HG03159 (cell line): ENCODE results near the gene SDCCAG8.

Experiments
- ATAC-seq: cut with Tn5 transposase; IDR thresholded peaks from one replicate; pipeline ENCODE4 v1.9.1; 2021; ENCODE audit warnings: mild to moderate bottlenecking, moderate library complexity; ENCODE audit not compliant: unreplicated experiment

The SDCCAG8 gene

DNA sequence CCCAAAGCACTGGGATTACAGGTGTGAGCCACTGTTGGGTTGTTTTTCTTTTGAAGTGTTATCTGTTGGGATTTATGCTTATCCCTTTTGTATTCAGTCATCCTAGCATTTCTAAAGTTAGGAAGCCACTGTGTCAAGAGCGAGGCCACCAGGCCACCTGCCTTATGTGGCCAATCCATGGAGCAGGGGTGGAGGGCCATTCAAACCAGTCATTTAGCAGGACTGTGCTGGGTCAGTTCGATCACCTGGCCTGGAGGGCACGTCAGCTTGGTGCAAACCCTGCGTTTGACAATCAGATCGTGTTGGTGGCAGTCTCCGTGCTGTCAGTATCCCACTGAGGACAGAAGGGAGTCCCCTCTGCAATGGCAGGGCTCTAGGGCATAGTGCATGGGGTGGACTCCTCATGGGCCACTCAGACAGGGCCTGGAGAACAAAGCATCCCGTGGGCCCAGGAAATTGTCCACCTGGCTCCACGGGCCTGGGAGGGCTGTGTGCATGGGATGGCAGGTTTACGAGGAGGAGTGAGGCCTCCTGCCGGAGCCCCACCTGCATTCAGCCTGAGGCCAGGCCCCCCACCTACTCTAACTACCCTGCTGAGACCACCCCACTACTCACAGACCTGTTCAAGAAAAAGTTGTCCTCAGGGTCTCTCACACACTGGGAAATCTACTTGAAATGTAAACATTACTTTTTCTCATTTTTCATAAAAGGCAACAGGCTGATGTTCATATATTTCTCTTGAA lies 242.3 kb downstream of the SDCCAG8 start:
- no peak for ATAC-seq

GRCh38 chr1:243499248-243499647 lies 243.4 kb downstream of the SDCCAG8 start:
- no peak for ATAC-seq

DNA sequence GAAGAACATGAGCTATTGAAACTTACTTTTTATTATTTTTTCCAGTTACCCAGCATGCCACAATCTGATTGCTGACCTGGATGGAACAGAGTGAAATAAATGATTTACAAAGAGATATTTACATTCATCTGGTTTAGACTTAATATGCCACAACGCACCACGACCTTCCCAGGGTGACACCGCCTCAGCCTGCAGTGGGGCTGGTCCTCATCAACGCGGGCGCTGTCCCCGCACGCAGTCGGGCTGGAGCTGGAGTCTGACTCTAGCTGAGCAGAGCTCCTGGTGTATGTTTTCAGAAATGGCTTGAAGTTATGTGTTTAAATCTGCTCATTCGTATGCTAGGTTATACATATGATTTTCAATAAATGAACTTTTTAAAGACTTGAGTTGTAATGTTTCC lies 243.9 kb downstream of the SDCCAG8 start:
- no peak for ATAC-seq

DNA sequence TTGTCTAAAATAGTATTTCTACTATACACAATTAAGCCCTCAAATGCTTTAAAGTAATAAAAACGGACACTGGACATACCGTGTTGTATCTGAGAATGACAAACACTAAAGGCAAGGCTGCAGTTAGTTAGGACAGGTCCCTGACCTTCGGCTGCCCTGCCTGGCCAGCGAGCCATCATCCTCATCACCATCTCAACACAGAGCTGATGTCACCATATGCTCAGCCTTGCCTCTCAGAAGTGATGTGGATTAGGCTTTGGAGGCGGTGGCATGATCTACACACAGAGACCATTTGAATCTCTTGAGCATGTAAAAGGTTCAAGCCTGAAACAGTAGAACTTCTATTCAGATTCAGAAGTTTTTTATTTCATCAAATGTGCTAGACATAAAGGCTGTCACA lies 244.7 kb downstream of the SDCCAG8 start:
- ATAC-seq: no peak

DNA sequence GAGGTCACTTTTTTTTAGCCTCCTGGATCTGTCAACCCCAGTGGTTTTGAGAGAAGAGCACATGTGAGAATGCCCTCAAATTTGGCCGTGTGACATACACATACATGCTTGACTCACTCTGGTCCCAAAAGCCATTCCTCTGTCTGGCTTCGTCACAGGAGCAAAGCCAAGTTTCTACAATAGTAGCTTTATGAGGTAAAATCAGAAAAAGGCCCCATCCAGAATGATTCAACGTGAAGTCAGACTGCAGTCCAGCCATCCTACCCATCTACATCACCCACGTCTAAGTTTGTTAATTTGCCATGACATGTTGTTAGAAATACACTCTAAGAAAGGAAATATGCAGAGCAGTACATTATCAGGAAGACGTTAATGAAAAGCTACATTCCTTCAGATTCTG lies 245.2 kb downstream of the SDCCAG8 start:
- ATAC-seq: no peak

GRCh38 chr1:243503155-243503554 lies 247.3 kb downstream of the SDCCAG8 start:
- ATAC-seq: no peak

DNA sequence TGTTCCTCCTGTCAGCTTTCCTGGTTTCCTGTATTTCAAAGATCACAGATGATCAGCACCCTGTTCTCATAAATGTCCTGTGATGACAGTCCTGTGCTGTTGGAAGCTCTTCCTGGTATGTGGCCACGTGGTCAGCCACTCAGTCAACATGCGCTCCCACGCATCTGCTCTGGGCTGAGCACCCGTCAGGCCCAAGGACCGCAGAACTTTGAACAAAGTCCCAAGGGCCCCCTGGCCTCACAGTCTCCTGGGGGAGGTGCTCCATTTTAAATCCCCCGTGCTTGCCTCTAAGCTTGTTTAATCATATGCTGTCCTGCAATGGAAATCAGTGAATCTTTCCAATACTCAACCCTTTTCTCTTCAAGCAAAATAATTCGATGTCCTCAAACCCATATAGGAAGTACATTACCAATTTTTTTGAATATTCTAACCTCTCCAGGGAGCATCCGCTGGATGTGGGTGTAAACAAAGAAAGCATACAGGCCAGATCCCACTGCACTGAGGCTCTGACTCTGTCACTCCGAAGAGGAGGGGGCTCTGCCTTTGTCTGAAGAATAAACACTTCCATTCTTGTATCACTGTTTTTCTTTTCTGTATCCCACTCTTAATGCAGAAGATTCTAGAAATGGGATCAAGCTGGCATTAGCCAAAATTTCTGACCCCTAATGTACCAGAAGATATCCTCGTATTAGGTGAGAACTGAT lies 250.3 kb downstream of the SDCCAG8 start:
- peak; percentile 41 for ATAC-seq

DNA sequence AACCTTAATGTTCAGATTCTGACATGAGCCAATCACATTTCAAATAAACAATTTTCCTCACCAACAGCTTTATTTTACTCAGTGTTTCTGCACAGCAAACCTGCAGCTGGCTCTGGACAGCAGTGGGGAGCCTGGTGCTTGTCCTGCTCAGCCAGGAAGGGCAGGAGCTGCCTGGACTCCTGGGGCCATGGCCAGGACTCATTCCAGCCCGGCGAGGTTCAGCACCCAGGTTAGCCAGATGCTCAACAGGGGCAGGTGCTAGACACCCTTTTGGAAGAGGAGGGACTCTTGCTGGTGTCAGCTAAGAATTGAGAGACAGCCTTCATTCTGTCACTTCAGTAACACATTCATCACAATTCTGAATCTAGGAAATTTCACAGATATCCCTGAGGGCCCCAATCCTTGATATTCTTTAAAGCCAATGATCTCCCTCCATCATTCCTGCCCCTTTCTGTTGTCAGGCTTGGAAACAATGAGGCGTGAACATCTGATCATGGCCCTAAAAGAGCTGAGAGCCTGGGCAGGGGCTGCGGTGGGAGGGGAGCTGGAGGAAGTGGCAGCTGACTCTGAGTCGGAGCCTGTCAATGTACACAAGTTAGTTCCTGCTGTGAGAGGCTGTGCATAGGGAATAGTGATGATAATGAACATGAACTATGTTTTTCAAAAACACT lies 251.3 kb downstream of the SDCCAG8 start:
- no peak for ATAC-seq

- no peak for ATAC-seq
Measured at GRCh38 chr1:243507672-243508302, 251.9 kb downstream of the SDCCAG8 start.

DNA sequence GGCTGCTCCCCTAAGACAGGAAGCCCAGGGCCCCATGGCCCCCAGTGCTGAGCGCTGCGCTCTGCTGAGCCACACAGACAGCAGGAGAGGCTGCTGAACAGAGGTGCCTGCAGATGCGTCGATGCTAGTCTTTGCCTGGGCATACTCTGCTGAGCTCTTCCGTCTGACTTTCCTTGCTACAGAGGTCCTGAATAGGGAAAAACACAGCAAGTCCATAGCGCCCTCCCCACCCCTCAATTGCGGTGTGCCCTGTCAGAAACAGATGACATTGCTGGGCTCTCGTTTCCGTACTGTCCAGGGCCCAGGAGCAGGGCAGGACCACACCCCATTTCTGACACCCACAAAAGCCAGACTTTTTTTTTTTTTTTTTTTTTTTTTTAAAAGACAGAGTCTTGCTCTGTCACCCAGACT lies 252.5 kb downstream of the SDCCAG8 start:
- peak; percentile 79 for ATAC-seq

GRCh38 chr1:243508943-243509342 lies 253.1 kb downstream of the SDCCAG8 start:
- no peak for ATAC-seq

DNA sequence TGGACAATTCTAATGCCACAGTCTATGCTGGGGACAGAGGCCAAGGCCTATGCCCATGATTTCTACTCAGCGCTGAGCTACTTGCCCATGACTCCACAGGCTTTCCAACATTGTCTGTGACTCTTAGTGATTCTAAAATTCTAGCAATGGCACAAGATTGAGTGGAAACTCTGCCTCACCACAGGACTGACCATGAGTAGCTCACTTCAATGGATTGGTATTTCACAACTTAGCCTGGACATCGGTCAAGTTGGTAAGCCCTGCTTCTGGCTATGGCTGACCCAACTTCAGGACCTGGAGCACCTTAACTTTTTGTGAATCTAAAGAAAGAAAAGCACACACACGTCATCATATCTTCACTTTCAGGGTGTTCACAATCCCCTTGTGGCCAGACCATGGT lies 255.1 kb downstream of the SDCCAG8 start:
- ATAC-seq: no peak

- ATAC-seq: peak; percentile 59
Measured at GRCh38 chr1:243513726-243514491, 258.1 kb downstream of the SDCCAG8 start.

- ATAC-seq: no peak
Measured at GRCh38 chr1:243514927-243515326, 259.1 kb downstream of the SDCCAG8 start.

- no peak for ATAC-seq
Measured at GRCh38 chr1:243520831-243521230, 265.0 kb downstream of the SDCCAG8 start.

- no peak for ATAC-seq
Measured at GRCh38 chr1:243523766-243524165, 267.9 kb downstream of the SDCCAG8 start.

GRCh38 chr1:243525085-243525487 lies 269.2 kb downstream of the SDCCAG8 start:
- no peak for ATAC-seq

GRCh38 chr1:243526180-243526579 lies 270.3 kb downstream of the SDCCAG8 start:
- no peak for ATAC-seq

GRCh38 chr1:243528459-243529121 lies 272.7 kb downstream of the SDCCAG8 start:
- ATAC-seq: no peak

- ATAC-seq: no peak
Measured at GRCh38 chr1:243529512-243529911, 273.7 kb downstream of the SDCCAG8 start.
